ENCODE results near the gene ARHGAP10.

ARHGAP10 gene

GRCh38 chr4:147731580-147732517, at the start of gene ARHGAP10:
ARHGAP10 (plus strand) TSS chr4:147732088; CDS start chr4:147732302, 214 bp downstream.
- peak; percentile 76 for DNase-seq

- no peak for DNase-seq
These were observed 49.1 kb upstream of the ARHGAP10 start for GRCh38 chr4:147682755-147683154.

- peak; percentile 12 for DNase-seq
These were observed 48.7 kb upstream of the ARHGAP10 start for GRCh38 chr4:147683188-147683591.

- DNase-seq, result peak; percentile 92
These were observed 47.9 kb upstream of the ARHGAP10 start, which contains the start of gene PRMT9 for GRCh38 chr4:147683717-147684700. PRMT9 (minus strand) TSS chr4:147684163; CDS start chr4:147683987, 176 bp downstream.

- DNase-seq, result no peak
These were observed 42.8 kb upstream of the ARHGAP10 start for GRCh38 chr4:147689067-147689466.

GRCh38 chr4:147691820-147692219, 40.1 kb upstream of the ARHGAP10 start:
- DNase-seq, result no peak

GRCh38 chr4:147693218-147693617, 38.7 kb upstream of the ARHGAP10 start:
- no peak for DNase-seq

GRCh38 chr4:147696866-147697265, 35.0 kb upstream of the ARHGAP10 start:
- no peak for DNase-seq

GRCh38 chr4:147704846-147705245, 27.0 kb upstream of the ARHGAP10 start:
- no peak for DNase-seq

- DNase-seq, result peak; percentile 57
These were observed 23.8 kb upstream of the ARHGAP10 start for GRCh38 chr4:147707892-147708672.

GRCh38 chr4:147709999-147710398, 21.9 kb upstream of the ARHGAP10 start:
- DNase-seq, result no peak

- no peak for DNase-seq
These were observed 17.1 kb upstream of the ARHGAP10 start for GRCh38 chr4:147714575-147715401.

GRCh38 chr4:147717878-147718277, 14.0 kb upstream of the ARHGAP10 start:
- no peak for DNase-seq

GRCh38 chr4:147723326-147723725, 8.6 kb upstream of the ARHGAP10 start:
- no peak for DNase-seq

GRCh38 chr4:147724468-147725201, 7.3 kb upstream of the ARHGAP10 start:
- no peak for DNase-seq

GRCh38 chr4:147725673-147726072, 6.2 kb upstream of the ARHGAP10 start:
- no peak for DNase-seq

- no peak for DNase-seq
These were observed 4.3 kb upstream of the ARHGAP10 start for GRCh38 chr4:147727476-147728028.

- DNase-seq, result no peak
These were observed 1.6 kb upstream of the ARHGAP10 start for GRCh38 chr4:147730333-147730732.

GRCh38 chr4:147732518-147733235, 789 bp downstream of the ARHGAP10 start:
- no peak for DNase-seq

Measured in activated CD4-positive, alpha-beta T cell treated with anti-CD3 and anti-CD28 coated beads for 48 hours (primary cell).